DLD1 (cell line): Measurements from ENCODE around the gene ZNF43.
"Not testable (repeated sequence)": the region's sequence is repeated elsewhere in the genome, so short reads cannot be mapped to it uniquely, and the experiment has no call there.

Experiments used
- in situ Hi-C: cut with HindIII; loops from 2 replicates; pipeline ENCODE4 v1.10.0; 2017; ENCODE audit warnings: low sequenced_read_pairs

ZNF43 gene

DNA sequence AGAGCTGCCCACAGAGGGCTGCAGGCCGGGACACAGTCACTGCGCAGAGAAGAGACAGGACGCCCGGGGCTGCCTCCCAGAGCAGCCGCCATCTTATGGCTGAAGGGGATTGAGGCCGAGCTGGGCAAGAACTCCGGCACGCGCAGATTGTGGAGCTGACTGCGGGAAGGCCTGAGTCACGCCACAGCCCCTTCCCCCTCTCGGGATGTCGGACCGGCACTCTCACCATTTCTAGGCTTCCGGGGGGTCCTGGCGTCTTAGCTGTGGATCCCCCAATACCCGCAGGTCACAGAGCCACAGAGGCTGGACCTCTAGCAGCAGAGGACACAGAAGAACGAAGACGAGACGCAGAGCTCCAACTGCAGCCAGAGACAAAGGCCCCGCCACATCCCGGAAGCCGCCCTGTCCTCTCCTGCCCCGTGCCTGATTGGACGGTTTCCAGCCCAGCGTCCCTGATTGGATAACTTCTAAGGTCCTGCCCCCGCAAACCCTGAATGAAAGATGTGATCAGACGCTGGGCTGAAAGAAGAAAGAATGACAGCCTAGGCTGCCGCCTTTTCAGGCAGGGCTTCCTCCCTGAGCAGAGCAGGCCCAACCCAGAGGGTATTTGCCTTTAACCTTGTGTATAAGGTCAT is at the start of gene ZNF43:
ZNF43 (minus strand) TSS at position 373 of the 635 bp plus-strand sequence; CDS start at position 229, 144 bp downstream.
- in situ Hi-C loops = no loop called here

DNA sequence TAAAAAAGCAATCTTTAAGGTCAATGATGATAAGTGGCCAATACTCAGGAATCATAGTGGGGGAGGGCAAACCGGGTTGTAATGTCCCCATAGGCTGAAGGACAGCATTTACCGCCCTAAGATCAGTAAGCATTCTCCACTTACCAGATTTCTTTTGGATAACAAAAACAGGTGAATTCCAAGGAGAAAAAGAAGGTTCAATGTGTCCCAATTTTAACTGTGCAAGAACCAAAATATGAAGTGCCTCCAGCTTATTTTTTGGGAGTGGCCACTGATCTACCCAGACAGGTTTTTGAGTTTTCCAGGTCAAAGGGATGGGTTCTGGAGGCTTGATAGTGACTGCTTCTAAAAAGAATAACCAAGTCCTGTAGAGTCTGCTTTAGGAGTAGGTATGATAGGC is 49.5 kb upstream of the ZNF43 start:
- in situ Hi-C loops = not testable (repeated sequence)

DNA sequence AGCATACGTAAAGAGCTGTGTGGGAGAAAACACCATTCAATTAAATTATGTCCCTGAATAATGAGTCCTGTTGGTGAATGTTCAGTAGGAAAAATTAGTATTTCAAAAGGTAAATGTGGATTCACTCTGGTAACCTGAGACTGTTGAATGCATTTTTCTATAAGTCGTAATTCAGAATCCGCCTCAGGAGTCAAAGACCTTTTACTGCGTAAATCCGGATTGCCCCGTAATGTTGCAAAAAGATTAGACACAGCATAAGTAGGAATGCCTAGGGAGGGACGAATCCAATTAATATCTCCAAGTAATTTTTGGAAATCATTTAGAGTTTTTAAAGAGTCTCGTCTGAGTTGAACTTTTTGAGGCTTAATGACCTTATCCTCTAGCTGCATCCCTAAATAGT is 48.8 kb upstream of the ZNF43 start:
- in situ Hi-C loops = not testable (repeated sequence)

DNA sequence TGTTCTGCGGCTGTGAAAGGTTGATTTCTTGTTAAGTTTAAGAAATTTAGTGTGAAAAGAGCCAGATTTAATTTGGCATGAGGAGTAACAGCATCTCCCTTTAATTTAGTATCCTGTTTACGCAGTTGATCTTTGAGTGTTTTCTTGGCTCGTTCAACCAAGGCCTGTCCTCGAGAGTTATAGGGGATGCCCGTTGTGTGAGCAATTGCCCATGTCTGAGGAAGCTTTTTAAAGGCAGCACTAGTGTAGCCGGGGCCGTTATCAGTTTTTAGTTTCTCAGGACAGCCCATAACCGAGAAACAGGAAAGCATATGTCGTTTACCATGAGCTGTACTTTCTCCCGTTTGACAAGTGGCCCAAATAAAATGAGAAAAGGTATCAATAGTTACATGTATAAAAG is 47.5 kb upstream of the ZNF43 start:
- in situ Hi-C loops = no loop called here

DNA sequence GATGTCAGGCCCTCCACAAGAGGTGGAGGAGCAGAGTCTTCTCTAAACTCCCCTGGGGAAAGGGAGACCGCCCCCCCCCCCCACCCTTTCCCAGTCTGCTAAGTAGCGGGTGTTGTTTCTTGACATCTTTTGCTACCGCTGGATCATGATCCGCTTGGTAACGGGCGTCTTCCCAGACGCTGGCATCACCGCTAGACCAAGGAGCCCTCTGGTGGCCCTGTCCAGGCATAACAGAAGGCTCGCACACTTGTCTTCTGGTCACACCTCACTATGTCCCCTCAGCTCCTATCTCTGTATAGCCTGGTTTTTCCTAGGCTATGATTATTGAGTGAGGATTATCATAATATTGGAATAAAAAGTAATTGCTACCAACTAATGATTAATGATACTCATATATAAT is 44.8 kb upstream of the ZNF43 start:
- in situ Hi-C loops = not testable (repeated sequence)

DNA sequence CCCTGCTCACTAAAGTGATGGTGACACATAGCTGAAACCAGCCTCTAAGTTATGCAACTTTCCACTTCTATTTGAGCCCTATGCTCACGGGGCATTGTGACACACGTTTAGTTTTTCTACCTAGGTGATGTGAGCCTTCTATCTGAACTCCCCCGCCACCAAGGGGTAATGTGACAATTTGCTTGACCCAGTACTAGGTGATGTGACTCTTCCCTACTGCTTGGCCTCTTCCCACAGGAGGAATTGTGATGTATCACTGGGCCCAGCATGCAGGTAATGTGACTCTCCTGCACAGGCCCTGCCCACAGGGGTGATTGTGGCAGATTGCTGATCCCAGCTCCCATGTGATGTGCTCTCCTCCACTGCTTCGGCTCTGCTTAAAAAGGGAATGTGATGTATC is 42.7 kb upstream of the ZNF43 start:
- in situ Hi-C loops = no loop called here

DNA sequence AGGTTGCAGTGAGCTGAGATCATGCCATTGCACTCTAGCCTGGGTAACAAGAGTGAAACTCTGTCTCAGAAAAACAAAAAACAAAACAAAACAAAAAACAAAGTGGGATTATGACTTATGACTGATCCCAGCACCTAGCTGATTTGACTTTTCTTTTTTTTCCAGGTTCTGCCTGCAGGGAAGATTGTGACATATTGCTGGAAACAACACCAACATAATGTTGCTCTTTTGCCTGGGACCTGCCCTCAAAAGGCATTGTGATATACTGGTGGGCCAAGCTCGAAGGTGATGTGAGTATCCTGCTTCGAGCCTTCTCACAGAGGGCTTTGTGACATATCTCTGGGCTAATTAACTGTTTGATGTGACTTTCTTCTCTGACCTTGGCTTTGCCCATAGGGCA is 42.0 kb upstream of the ZNF43 start:
- in situ Hi-C loops = no loop called here

DNA sequence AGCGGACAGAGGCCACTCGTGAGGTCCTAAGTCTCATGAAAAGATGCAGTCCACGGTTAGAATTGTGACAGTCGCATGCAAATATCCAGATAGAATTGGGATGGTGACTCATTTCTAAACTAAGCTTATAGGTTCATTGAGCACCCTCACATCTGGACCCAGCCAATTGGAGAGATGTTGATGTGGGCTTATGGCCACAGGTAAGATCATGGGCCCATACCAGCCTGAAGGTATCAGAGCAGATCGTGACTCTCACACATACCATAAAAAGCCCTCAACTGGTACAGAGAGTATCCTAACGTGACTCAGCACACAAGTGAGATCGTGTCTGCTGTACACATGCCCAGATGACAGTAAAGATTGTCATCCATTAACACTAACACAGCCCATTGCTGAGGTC is 40.6 kb upstream of the ZNF43 start:
- in situ Hi-C loops = not testable (repeated sequence)

DNA sequence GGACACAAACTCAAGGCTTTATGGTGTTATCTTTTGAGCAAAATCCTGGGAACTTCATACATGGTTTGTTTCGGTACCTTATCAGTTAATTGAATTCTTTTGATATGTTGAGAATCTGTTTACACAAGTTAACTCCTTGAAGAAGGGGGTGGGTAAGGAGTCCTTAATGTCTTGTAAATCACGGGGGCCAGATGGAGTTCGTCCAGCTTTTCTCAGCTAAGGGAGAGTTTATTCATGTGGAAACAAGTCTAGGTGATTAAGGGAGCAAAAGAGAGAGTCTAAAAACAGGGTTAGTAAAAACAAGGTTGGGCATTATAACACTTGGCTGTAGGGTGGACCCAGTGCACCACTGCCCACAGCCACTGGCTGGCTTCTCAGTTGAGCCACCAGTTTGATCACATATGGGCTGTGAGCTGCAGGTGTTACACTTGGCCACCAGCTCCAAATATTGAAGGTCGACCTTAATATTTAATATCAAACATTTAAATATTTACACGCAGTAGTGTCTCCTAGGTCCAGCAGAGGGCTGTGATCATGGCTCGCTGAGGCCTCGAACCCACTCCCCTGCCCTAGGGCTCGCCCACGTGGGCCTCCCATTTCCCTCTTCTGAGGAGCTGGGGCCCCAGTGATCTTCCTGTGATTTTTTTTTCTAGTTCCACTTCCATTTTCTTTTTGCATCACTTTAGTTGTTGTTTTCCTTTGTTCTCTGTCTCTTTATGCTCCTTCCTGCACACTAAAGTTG is 21.0 kb upstream of the ZNF43 start:
- in situ Hi-C loops = no loop called here

DNA sequence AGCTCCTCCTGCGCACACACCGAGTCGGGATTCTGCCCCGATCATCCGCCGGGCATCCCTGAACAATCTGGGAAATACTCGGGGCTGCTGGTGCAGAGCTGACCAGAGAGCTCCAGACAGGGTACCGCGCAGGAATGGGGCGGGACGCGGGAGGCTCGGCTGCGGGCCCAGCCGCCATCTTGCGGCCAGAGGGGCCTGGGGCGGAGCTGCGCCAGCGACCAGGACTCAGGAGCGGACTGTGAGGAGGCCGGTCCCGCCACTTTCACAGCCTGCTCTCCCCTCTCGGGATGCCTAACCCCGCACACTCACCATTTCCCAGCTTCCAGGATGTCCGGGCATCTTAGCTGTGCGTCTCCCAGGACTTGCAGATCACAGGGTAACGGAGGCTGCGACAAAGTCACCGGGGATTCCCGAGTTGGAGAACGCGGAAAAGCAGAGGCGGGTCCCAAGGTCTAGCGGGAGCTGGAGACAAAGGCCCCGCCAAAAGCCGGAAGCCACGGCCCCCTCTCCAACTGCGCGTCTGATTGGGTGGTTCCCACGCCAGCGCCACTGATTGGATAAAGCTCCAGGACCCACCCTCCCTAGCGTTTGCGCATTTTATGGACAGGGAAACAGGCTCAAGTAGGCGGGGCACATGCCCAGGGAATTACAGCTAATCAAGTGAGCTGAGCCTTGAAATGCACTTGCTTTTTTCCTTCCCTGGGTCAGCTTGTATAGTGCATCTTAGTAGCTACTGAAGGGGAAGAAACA is 15.8 kb upstream of the ZNF43 start:
- in situ Hi-C loops = no loop called here

DNA sequence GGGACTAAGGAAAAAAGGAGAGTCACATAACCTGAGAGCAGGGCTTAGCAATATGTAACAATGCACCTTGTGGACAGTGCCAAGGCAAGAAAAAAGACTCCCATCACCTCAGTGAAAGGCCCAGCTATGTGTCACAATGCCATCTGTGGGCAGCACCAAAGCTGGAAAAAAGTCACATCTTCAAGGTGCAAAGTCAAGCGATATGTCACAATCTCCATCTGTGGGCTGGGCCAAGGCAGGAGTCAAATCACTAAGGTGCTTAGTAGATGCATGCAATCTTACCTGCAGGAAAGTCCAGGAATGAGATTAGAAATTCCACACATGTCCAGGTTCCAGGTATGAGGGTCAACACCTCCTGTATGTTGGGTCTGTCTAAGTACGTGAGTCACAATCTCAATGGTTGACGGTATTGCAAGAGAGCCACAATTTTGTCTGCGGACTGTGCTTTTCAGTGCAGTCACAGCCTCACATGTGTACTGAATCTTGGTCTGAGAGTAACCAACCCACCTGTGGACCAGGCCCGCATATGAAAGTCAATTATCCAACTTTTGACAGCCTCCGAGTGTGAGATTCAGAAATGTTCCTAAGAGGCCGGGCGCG is 14.8 kb upstream of the ZNF43 start:
- in situ Hi-C loops = no loop called here

DNA sequence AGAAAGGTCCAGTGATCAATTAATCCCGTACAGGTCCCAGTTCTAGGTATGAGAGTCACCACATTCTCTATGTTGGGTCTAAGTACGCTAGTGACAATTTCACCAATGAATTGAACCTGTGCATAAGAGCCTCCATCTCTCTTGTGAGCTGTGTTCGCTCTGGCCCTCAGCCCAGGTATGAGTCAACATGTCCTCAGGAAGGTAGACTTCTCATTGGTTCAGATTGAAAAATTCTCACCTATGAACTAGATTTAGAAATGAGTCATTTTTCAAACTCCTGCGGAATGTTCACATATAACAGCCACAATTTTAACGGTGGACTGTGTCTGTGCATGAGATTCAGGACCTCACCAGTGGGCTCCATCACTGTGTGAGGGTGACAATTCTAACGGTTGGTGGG is 12.7 kb upstream of the ZNF43 start:
- in situ Hi-C loops = no loop called here

DNA sequence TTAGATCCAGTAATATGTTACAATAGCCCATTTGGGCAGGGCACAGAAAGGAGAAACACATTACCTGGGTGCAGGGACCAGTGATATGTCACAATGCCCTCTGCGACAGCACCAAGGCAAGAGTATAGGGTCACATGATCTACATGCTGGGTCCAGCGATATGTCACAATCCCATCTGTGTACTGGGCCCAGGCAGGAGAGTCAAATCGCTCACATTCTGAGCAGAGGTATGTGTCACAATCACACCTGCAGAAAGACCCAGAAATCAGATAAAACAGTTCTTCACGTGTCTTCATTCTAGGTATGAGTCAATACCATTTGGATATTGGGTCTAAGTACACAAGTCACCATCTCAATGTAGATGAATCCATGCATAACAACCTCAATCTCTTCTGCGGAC is 7.1 kb upstream of the ZNF43 start:
- in situ Hi-C loops = no loop called here

DNA sequence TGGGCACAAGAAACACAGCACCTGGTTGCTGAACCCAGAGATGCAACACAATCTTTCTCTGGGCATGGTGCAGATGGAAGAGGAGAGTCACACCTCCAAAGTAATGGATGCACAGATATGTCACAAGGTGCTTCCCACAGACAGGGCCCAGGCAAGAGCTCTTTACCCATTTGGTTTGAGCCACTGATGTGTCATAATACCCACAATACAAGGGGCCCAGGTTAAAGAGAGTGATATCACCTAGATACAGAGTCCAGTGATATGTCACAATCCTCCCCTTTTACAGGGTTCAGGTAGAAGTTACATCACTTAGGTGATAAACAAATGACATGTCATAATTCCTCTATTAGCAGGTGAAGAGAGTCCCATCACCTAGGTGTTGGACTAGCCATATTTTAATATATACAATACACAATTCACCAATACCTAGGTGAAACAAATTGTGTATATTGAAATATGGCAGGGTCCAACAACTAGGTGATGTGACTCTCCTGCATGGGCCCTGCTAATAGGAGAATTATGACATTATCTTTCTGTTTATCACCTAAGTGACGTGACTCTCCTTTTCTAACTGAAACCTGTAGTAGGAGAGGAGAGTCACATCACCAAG is 5.6 kb upstream of the ZNF43 start:
- in situ Hi-C loops = no loop called here

DNA sequence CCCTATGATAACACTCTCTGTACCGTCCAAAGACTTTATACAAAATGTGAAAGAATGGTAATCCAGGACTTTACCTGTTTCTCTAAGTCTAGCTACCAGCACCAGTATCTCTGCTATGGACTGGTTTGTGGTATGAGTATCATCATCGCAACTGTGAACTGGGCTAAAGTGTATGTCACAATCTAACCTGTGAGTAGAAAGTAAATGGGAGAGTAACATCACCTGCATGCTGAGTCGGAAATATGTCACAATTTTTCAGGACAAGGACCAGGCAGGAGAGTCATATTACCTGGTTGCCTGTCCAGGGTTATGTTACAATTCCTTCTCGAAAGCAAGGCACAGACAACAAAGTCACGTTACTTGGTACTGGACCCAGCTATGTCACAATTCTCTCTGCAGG is 5.1 kb upstream of the ZNF43 start:
- in situ Hi-C loops = no loop called here

DNA sequence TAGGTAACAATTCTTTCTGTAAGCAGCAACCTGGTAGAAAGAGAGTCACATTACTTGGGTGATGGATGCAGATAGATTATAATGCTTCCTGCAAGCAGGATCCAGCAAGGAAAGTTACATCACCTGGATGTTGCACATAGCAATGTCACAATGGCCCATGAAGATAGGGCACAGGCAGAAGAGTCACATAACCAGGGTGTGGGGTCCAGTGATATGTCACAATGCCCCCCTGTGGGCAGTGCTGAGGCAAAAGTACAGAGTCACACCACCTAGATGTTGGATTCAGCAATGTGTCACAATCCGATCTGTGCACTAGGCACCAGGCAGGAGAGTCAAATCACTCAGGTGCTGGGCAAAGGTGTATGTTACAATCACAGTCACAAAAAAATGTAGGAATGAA is 4.0 kb upstream of the ZNF43 start:
- in situ Hi-C loops = no loop called here

DNA sequence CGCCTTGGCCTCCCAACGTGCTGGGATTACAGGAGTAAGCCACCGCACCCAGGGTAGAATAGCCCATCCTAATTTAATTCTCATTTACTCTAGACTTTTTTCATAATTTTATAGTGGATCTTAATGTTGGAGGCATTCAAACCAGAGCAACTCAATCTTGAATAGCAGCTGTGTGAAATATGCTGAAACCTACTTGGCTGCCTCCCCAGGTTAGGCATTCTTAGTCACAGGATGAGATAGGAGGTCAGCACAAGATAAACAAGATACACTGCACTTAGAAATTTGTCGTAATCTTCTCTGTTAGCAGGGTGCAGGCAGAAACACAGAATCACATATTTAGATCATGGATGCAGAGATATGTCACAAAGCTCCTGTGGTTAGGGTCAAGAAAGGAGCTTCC is 2.7 kb upstream of the ZNF43 start:
- in situ Hi-C loops = no loop called here

DNA sequence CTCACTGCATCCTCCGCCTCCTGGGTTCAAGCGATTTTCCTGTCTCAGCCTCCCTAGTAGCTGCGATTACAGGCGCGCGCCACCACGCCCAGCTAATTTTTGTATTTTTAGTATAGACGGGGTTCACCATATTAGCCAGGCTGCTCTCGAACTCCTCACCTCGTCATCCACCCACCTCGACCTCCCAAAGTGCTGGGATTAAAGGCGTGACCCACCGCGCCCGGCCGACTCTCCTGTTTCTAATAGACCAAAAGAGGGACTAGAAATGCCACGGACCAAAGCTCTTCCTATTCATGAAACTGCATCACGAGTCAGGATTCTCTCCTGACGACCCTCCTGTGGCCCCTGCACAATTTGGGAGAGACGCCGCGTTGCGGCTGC is 563 bp downstream of the ZNF43 start:
- in situ Hi-C loops = no loop called here

DNA sequence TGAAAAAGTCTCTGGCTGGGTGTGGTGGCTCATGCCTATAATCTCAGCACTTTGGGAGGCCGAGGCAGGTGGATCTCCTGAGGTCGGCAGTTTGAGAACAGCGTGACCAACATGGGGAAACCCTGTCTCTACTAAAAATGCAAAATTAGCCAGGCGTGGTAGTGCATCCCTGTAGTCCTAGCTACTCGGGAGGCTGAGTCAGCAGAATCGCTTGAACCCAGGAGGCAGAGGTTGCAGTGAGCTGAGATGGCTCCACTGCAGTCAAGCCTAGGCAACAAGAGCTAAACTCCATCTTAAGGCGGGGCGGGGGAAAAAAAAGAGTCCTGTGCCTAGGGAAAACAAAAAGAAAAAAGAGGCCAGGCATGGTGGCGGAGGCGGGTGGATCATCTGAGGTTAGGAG is 2.2 kb downstream of the ZNF43 start:
- in situ Hi-C loops = no loop called here

DNA sequence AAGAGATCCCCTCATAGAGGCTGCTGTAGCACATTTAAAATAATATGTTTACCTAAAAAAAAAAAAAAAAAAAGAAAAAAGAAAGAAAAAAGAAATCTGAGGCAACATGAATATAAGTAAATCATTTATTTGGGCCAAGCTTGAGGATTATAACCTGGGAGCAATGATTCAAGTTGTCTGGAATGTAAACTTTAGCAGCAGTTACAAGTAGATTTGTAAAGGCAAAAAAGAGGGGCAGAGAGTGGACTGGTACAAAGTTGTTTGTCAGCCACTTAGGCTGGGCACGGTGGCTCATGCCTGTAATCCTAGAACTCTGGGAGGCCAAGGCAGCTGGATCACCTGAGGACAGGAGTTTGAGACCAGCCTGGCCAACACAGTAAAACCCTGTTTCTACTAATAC is 11.3 kb downstream of the ZNF43 start:
- in situ Hi-C loops = no loop called here

DNA sequence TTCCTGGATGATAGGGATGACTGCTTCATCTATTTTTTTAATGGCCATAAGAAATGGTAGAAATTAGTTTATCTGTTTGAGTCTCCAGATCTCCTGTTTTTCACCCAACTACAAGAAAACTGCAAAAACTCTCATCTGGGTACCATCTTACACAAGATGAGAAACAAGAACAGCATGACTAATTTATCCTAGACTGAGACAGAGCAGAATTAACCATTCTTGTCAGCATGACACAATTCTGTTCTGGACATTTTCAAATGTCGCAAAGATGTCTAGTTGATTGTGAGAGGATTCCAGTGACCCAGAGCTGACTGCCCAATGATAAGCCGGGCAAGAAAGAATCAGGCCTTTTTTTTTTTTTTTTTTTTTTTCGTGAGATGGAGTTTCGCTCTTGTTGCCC is 12.8 kb downstream of the ZNF43 start:
- in situ Hi-C loops = no loop called here
